H1 (cell line): ENCODE measurements around the gene RAB14. TPM values are rescaled to one million over a fixed set of nuclear protein-coding genes. Genes with fewer than 3 reads are reported as not detected.

Experiments used
- ASH2L ChIP-seq: fragments of 200-600, 300-600 bp; sonication (generic); IDR thresholded peaks from one replicate; pipeline ENCODE4 v1.7.1; 2017; ENCODE audit warnings: low read length
- EP300 ChIP-seq, 2 experiments: IDR thresholded peaks; 1 replicate in 1 of 2; 2 replicates in 1 of 2; pipeline ENCODE4 v1.6.1; 2011 to 2012; ENCODE audit warnings: low read depth in 2 of 2, low read length in 2 of 2, mild to moderate bottlenecking in 2 of 2, borderline replicate concordance in 1 of 2, inconsistent platforms in 1 of 2, moderate library complexity in 1 of 2
- KDM1A ChIP-seq: fragments of 200-600, 300-600 bp; sonication (generic); IDR thresholded peaks from 2 replicates; pipeline ENCODE4 v1.7.1; 2016; ENCODE audit warnings: mild to moderate bottlenecking, low read length, borderline replicate concordance
- SIN3A ChIP-seq, 2 experiments: IDR thresholded peaks in 1 of 2; conservative IDR thresholded peaks in 1 of 2; 2 replicates each; pipeline ENCODE4 v1.6.1; 2011 to 2012; ENCODE audit warnings: low read length in 2 of 2, improper control_type of control experiment in 1 of 2, low read depth in 1 of 2, mild to moderate bottlenecking in 1 of 2
- TAF7 ChIP-seq: optimal IDR thresholded peaks from 2 replicates; pipeline ENCODE3; 2011; ENCODE audit warnings: low read depth, mild to moderate bottlenecking, inconsistent platforms, low read length, moderate library complexity, borderline replicate concordance
- TCF12 ChIP-seq: IDR thresholded peaks from 2 replicates; pipeline ENCODE4 v1.6.1; 2011; ENCODE audit warnings: low read depth, mild to moderate bottlenecking, low read length
- polyA plus RNA-seq, 7 experiments: library from polyadenylated mRNA; depleted of rRNA in 3 of 7; stranded (reverse) in 5 of 7; unstranded in 2 of 7; fragments of >200 nt in 5 of 7; fragments of 200-250 nt in 2 of 7; gene quantifications; 1 replicate in 5 of 7; 2 replicates in 1 of 7; 4 replicates in 1 of 7; pipeline versions ENCODE4 v1.2.1 to v1.2.3, GENCODE V29; 2011 to 2013; ENCODE audit warnings: missing spikeins in 2 of 7, mixed read lengths in 2 of 7
- total RNA-seq: library from RNA; stranded (reverse); fragmentation: NEBNext Ultra II Directional; extraction: Animal tissue kit (Norgen Biotek cat#: 25700); gene quantifications from 2 replicates; pipeline ENCODE4 v1.2.1, GENCODE V29; 2021
- TF ChIP-seq, protein P1 (sequence below), 3 experiments: IDR thresholded peaks; 1 replicate in 2 of 3; 2 replicates in 1 of 3; pipeline versions ENCODE4 v1.5.1 to v1.6.1; 2011; ENCODE audit warnings: low read length in 3 of 3, mild to moderate bottlenecking in 3 of 3, inconsistent platforms in 2 of 3, low read depth in 1 of 3, moderate library complexity in 1 of 3; ENCODE audit not compliant: insufficient read depth in 1 of 3; ENCODE audit errors: control extremely low read depth in 1 of 3

The RAB14 gene
- total and polyA plus RNA-seq, 2 of the 8 experiments (the other 6 are each of a cell fraction or from before 2014, with no cell fraction given), result 9.1 to 44.8 TPM

- TF ChIP-seq SIN3A (conservative IDR thresholded peaks at IDR 0.05 in 1 of 2, IDR thresholded peaks at IDR 0.05 in 1 of 2; ENCODE audit: low read depth in 1 of 2, low read length in 2 of 2) (no peak), ASH2L (no peak), TAF7 (no peak), EP300 (IDR thresholded peaks at IDR 0.05; ENCODE audit: borderline replicate concordance in 1 of 2, low read depth in 2 of 2, low read length in 2 of 2) (no peak), TCF12 (no peak), KDM1A (no peak)
- TF ChIP-seq, protein P1, sequence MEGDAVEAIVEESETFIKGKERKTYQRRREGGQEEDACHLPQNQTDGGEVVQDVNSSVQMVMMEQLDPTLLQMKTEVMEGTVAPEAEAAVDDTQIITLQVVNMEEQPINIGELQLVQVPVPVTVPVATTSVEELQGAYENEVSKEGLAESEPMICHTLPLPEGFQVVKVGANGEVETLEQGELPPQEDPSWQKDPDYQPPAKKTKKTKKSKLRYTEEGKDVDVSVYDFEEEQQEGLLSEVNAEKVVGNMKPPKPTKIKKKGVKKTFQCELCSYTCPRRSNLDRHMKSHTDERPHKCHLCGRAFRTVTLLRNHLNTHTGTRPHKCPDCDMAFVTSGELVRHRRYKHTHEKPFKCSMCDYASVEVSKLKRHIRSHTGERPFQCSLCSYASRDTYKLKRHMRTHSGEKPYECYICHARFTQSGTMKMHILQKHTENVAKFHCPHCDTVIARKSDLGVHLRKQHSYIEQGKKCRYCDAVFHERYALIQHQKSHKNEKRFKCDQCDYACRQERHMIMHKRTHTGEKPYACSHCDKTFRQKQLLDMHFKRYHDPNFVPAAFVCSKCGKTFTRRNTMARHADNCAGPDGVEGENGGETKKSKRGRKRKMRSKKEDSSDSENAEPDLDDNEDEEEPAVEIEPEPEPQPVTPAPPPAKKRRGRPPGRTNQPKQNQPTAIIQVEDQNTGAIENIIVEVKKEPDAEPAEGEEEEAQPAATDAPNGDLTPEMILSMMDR (IDR thresholded peaks at IDR 0.05; ENCODE audit: control extremely low read depth in 1 of 3, insufficient read depth in 1 of 3, low read depth in 1 of 3, low read length in 3 of 3), result no peak
Observed at GRCh38 chr9:121183666-121184423, 17.8 kb downstream of the RAB14 start (continued).
